SKM-1 treated with dmso at 0.1 percent for 144 hours (cell line): ENCODE measurements around the gene CCNG2.
A peak's percentile ranks its signal among the peaks of the same experiment; 100 is the strongest.

Experiments
- DNase-seq: peaks from one replicate; lab custom pipeline; 2025; ENCODE audit not compliant: unreplicated experiment; lab: John Stamatoyannopoulos, UW

Gene CCNG2

DNA sequence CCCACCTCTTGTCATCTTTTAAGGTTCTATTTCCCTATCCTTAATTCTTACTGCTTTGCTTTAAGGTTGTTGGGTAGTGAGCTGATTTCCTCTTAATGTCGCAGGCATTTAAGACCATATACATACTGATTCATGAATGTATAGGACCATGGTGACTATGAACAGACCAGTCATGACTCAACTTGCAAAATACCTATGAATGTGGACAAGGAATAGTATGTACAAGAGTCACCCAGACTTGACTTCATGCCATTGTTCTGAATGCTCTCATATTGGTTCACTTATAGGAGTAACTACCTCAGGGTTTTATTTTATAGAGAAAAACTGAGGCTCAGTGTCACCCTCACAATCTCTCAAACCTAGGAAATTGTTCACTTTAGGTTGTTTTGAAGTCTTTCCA, 44.3 kb downstream of the CCNG2 start:
- DNase-seq = no peak

GRCh38 chr4:77201857-77202256, 44.9 kb downstream of the CCNG2 start:
- no peak for DNase-seq

- no peak for DNase-seq
Observed at GRCh38 chr4:77202491-77202890, 45.5 kb downstream of the CCNG2 start.

DNA sequence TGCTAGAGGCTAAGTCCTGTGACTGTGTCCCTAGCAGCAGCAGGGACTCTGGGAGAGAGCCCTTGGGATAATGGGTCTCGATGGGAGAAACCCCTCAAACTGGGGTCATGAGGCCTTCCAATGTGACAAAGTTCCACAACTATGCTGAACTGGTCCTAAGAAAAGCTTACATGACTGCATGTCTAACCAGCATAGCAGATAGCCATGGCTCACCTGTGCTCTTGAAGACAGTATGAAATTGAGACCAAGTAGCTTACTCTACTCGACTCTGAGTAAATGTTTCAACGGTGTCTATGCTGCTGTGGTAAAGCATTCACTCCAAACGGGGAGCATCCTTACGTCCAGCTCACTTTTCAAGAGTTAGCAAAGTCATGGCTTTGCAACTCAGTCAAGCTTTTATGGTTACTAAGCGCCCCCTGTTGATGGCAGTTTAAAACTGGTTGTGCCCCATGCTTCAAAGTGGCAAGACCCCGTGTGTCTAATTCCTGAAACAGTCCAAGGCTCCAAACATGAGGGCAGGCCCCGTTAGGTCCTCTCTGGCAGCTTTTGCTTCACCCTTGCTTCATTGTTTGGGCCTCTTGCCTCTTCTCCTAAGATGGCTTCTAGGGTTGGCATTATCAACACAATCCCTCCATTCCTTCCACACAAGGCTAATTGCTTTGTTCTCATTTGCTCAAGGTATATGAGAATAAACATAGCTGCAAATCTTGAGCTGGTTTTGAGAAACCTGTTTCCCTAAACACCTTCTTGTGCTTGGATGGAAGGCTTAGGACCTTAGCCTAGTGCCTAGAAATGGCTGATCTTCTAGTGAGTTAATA, 46.6 kb downstream of the CCNG2 start:
- DNase-seq = peak; percentile 66

GRCh38 chr4:77204621-77205020, 47.6 kb downstream of the CCNG2 start:
- no peak for DNase-seq

- DNase-seq = no peak
Observed at GRCh38 chr4:77209012-77209411, 52.0 kb downstream of the CCNG2 start.

DNA sequence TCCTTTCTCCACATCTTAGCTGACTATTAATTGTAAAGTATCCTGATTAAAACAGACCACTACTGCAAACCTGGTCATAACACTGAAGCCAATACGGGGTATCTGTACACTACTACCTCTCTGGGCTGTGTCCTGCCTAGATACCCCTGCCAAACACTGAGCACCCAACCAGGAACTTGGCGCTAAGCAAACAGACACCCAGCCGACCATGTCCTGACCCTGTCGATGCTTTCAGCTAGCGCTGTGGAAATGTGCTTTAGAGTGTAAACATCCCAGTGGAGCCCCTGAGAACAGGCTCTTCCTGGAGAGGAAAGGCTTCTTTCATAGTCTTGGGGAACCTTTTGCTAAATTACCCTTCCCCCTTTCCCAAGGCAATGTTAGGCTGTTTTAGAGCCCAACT, 52.9 kb downstream of the CCNG2 start:
- DNase-seq = no peak

GRCh38 chr4:77215107-77215506, 58.1 kb downstream of the CCNG2 start:
- DNase-seq = no peak

DNA sequence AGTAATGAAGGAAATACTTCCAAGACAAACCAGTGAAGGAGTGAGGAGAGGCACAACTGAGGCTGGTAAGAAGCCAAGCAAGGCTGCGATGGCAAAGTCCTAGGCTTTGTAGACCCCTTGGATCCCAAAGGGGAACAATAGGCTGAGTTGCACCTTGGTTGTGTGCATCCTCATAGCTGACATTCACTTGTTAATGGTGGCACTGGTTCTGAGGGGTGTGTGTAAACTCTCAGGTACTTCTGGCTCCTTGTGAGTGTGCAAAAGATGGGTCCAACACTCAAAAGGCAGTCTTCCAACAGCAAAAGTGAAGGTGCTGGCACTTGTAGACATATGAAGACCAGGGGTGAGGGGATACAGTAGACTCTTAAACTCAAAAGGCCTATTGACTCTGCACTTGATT, 60.5 kb downstream of the CCNG2 start:
- no peak for DNase-seq

DNA sequence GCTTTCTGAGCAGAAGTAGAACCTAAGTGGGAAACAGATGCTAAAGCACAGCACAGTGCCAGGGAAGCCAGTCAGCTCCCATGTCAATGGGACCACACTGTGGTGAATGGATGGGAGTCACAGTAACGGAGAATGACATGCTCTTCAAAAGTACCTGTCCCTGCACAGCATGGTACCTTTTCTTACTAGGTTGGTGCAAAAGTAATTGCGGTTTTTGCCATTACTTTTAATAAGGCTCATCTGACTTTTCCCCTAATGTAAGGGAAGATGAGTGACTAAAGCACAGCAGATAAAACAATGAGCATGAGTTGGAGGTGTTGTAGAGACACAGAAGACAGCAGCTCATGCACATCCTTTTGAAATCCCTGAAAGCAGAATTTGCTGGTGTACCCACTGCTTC, 62.3 kb downstream of the CCNG2 start:
- no peak for DNase-seq
